RPMI7951 (cell line): ENCODE data around the gene NT5C. TPM values are rescaled to one million over a fixed set of nuclear protein-coding genes. Genes with fewer than 3 reads are reported as not detected.

Experiments used
- DNase-seq: peaks from one replicate; pipeline ENCODE4 v3.0.0-alpha.2; 2012; ENCODE audit warnings: low read depth
- total RNA-seq: library from RNA; depleted of rRNA; stranded (reverse); fragments of >200 nt; shearing (Covaris generic); gene quantifications from 2 replicates; pipeline ENCODE4 v1.2.3, GENCODE V29; 2014; rRNA removed

NT5C gene
- total RNA-seq, 1 experiment from 2014 or later = 78.1 TPM

GRCh38 chr17:75093548-75094158 is 37.9 kb downstream of the NT5C start:
- no peak for DNase-seq

- no peak for DNase-seq
Observed at GRCh38 chr17:75091855-75092327, 39.7 kb downstream of the NT5C start.

GRCh38 chr17:75090871-75091854 is 40.4 kb downstream of the NT5C start:
- DNase-seq = no peak

DNA sequence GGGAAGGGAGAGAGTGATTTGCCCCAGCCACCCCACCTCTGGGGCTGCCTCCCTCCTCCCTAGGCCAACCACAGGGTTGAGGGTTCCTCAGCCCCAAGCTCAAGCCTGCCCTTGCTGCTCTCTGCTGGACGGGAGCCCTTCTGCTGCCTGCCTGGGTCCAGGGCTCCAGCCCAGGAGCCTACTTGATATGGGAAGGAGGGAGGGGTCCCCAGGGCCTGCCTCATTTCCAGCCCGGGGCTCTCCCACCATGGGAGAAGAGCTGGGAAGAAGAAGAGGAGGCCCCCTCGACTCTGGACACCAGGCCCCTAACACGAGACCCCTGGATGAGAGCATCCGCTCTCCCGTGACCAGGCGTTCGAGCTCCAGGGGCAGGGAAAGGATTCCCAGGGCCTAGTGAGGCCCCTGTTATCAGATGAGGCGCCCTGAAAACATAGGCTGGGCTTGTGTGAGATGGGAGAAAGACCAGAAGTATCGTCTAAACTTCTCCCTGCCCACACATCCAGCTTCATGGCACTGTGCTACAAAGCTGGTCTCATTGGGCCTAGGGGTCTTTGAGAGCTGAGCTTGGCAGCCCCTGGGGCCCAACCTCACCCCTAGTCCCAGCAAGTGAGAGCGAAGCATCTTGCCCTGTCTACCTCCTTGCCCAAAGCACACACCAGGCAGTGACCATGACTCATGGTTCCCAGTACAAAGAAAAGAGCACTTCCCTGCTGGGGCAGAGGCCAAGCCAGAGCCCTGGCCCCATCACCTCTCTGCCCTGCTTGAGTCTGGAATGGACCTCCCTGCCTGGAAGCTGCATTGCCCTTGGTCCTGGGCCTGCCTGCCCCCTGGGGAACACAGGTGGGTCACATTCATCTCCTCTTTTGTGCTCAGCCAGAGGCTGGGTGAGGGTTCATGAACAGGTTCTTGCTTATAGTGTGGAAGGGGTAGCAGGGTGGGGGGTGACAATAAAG is 42.8 kb downstream of the NT5C start:
- peak; percentile 54 for DNase-seq

DNA sequence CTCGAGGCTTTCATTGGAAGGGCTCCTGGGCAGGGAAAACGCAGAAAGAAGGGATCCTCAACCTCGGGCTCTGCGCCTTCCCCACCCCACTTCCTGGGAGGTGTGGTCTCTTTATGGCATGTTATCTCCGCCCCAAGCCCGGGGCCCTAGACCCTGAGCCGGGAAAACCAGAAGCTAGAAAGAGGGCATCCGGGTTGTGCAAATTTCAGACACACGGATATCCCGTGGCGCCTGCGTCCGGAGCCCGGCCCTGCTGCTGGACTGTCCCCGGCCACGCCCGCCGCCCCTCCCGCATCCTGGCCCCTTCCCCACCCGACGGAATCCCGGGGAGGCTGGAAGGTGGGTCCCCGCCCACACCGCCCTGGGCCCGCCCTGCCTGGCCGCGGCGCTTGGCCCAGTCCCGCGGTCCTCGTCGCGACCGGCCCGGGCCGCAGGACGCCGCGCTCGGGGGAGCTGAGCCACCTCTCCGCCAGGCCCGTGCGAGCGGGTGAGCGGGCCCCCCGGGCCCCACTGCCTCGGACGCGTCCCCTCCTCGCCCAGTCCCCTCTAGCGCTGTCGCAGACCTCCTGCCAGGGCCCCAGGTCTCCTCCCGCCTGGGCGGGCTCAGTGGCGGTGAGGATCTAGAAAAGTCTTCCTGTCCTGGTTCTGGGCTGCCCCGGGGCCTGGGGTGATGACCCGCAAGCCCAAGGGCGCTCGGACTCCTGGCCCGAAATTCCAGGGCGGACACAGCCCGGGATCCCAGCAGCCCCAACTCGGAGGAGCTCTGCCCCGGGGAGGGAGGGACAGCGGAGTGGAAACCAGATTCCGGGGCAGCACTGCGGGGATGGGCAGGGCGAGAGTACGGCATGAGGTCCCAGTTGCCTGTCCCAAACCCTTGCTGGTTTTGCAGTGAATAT is 43.7 kb downstream of the NT5C start, which contains the start of gene SLC16A5:
Gene SLC16A5 (plus strand): TSS at position 397 of the 896 bp plus-strand sequence. CDS start 5,683 bp downstream, outside the sequence.
- DNase-seq = peak; percentile 92

- DNase-seq = no peak
Observed at GRCh38 chr17:75087182-75087557, 44.4 kb downstream of the NT5C start.

DNA sequence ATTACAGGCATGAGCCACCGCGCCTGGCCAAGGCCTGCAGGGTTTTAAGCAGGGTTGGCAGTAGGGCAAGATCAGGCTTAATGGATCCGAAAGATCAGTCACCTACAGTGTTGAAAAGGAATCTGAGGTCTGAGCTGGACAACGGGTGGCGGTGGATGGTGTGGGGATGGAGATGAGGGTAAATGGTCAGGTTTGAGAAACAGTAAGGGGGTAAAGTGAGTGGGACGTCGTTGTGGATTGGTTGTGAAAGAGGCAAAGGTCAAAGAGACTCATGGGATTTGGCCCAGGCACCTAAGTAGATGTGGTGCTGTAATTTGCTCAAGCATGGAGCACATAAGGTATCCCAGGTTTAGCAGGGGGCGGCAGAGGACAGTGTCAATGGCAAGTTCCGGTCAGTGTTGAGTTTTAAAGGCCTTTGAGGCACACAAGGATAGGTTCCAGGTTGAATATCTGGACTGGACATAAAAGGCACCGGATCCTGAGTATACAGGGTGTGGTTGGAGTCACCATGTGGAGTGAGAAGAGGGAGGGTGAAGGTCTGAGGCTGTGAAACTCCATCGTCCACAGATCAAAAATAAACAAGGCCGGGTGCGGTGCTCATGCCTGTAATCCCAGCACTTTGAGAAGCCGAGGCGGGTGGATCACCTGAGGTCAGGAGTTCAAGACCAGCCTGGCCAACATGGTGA is 44.9 kb downstream of the NT5C start:
- DNase-seq = no peak

- DNase-seq = no peak
Observed at GRCh38 chr17:75084039-75084660, 47.4 kb downstream of the NT5C start.

DNA sequence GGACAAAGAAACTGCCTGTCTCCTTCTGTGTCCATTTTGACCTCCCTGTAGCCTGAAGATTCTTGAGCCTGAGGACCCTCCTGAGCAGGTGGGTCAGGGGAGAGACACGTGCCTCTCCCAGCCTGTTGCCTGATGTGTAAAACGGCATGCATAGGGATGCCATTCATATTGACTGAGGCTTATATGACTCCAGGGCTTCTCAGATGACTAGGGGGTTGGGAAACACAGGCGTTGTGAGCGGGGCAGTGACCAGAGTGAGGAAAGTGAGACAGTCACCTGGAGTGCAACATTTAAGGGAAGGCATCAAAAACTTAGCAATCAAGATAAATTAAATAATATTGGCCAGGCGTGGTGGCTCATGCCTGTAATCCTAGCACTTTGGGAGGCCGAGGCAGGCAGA is 48.9 kb downstream of the NT5C start:
- no peak for DNase-seq

- DNase-seq = no peak
Observed at GRCh38 chr17:75081611-75082540, 49.7 kb downstream of the NT5C start.

Other genes with a start within 250 kb of the NT5C start
- gene FADS6, start 238.1 kb downstream of the NT5C start, total RNA-seq = not detected in 2 replicates
- gene USH1G, start 208.5 kb downstream of the NT5C start, total RNA-seq = not detected in 2 replicates
- not detected in 2 replicates for gene OTOP2, start 207.5 kb downstream of the NT5C start, total RNA-seq
- gene OTOP3, start 195.8 kb downstream of the NT5C start, total RNA-seq = not detected in 2 replicates
- gene HID1, start 159.0 kb downstream of the NT5C start, total RNA-seq = 0.10 and 0.60 TPM in 2 replicates
- 8.4 and 8.9 TPM in 2 replicates for gene CDR2L, start 144.1 kb downstream of the NT5C start, total RNA-seq
- gene MRPL58, start 119.1 kb downstream of the NT5C start, total RNA-seq = 48.8 and 69.0 TPM in 2 replicates
- gene ATP5PD, start 84.8 kb downstream of the NT5C start, total RNA-seq = 369 and 413 TPM in 2 replicates
- 11.8 and 13.5 TPM in 2 replicates for gene KCTD2, start 84.5 kb downstream of the NT5C start, total RNA-seq
- 6.6 and 8.8 TPM in 2 replicates for gene SLC16A5, start 43.8 kb downstream of the NT5C start, total RNA-seq
- 3.7 and 4.3 TPM in 2 replicates for gene ARMC7, start 21.8 kb downstream of the NT5C start, total RNA-seq
- gene JPT1, start 22.8 kb upstream of the NT5C start, total RNA-seq = 281 and 336 TPM in 2 replicates
- gene SUMO2, start 51.2 kb upstream of the NT5C start, total RNA-seq = 128 and 141 TPM in 2 replicates
- gene NUP85, start 73.9 kb upstream of the NT5C start, total RNA-seq = 58.0 and 62.7 TPM in 2 replicates
- gene GGA3, start 129.9 kb upstream of the NT5C start, total RNA-seq = 6.4 and 8.4 TPM in 2 replicates
- 54.8 and 58.2 TPM in 2 replicates for gene MRPS7, start 130.1 kb upstream of the NT5C start, total RNA-seq
- gene MIF4GD, start 139.5 kb upstream of the NT5C start, total RNA-seq = 7.4 and 9.3 TPM in 2 replicates
- 7.3 and 7.9 TPM in 2 replicates for gene SLC25A19, start 157.7 kb upstream of the NT5C start, total RNA-seq